ENCODE results near the gene ARID1B. TPM values are rescaled to one million over a fixed set of nuclear protein-coding genes. Genes with fewer than 3 reads are reported as not detected.

ARID1B gene
- total and polyA plus RNA-seq, 2 of the 13 experiments (the other 11 are each of a cell fraction or from before 2014, with no cell fraction given) = 20.1 to 32.6 TPM

- H3K4me1 ChIP-seq (ENCODE audit: insufficient read depth, low read length) = peaks cover 36% of the 10 kb centered on the region
- ChIA-PET CTCF (ENCODE audit: low intra/inter-chr PET ratio, low total read pairs) (no interaction called here), POLR2A (no interaction called here)
- no peak overlapping the region for H3K4me2 ChIP-seq (ENCODE audit: low read depth, low read length)
- intact Hi-C loops (cut with micrococcal nuclease; ENCODE audit: unreplicated experiment) (no loop called here), in situ Hi-C loops (cut with HindIII; ENCODE audit: extremely low pct_ligation_motif_present, low pct_unique_long_range_greater_than_20kb) (no loop called here)
- FAIRE-seq = no peak
- DNase-seq (ENCODE audit: low spot score) = no peak
- H3K9ac ChIP-seq (ENCODE audit: insufficient read depth, low read depth, low read length) = no peak overlapping the region
- no peaks in the 10 kb centered on the region for H3K36me3 ChIP-seq (replicated peaks in 1 of 2; ENCODE audit: control insufficient read depth in 1 of 2, insufficient read depth in 2 of 2, low read length in 2 of 2)
- peaks cover 16% of the 10 kb centered on the region; the same call in 1 of the 2 replicates for H4K20me1 ChIP-seq (ENCODE audit: insufficient read depth, low read length)
- H3K9me3 ChIP-seq (ENCODE audit: low read length) = no peaks in the 10 kb centered on the region
- H2AFZ ChIP-seq (ENCODE audit: low read length) = no peak overlapping the region
- H3K79me2 ChIP-seq (ENCODE audit: insufficient read depth, low read length) = peaks cover 63% of the 10 kb centered on the region
- H3K27me3 ChIP-seq (ENCODE audit: control insufficient read depth in 1 of 2, insufficient read depth in 2 of 2, low read length in 2 of 2) = no peaks in the 10 kb centered on the region
- 95% methylated on average over 4 of the region's 4 CpGs for whole genome bisulfite sequencing (ENCODE audit: low lambda C conversion rate)
- ATAC-seq = no peak
- no peak overlapping the region for H3K4me3 ChIP-seq (replicated peaks in 1 of 3; ENCODE audit: insufficient read depth in 1 of 3, low read depth in 2 of 3, low read length in 3 of 3)
- TF ChIP-seq HNF4A (CRISPR knock-in tag; IDR thresholded peaks at IDR 0.05) (0 out of 2 replicates have a peak, but pooled peaks have one; percentile 10), RERE (CRISPR knock-in tag; IDR thresholded peaks at IDR 0.05; ENCODE audit: low read depth) (no peak), RBM22 (optimal IDR thresholded peaks at IDR 0.05; ENCODE audit: low read length) (peak; percentile 48)
- no peak overlapping the region for H3K27ac ChIP-seq (ENCODE audit: extremely low read length, insufficient read depth, low read length)
- BruUV-seq (replicated peaks) = no TSS peak
Observed at GRCh38 chr6:156967852-156968251, 190.7 kb downstream of the ARID1B start.
